K562 (cell line): Measurements from ENCODE around the gene ARID3B. TPM values are rescaled to one million over a fixed set of nuclear protein-coding genes. Genes with fewer than 3 reads are reported as not detected.

Experiments used
- ATAC-seq: fragments of 200-7000 bp; cut with Tn5 transposase; 3 replicates; pipeline ENCODE4 v1.9.1; 2020; ENCODE audit warnings: moderate library complexity
- BruUV-seq: library from RNA; stranded (reverse); fragments of 400-500 nt; replicated peaks from 2 replicates; lab custom pipeline; 2021; lab: Mats Ljungman, UMichigan
- CTCF ChIA-PET: fragments of 300-600 bp; formaldehyde crosslinking; extraction: SDS; loops from one replicate; lab custom pipeline; 2021; ENCODE audit warnings: low intra/inter-chr PET ratio; lab: Yijun Ruan, JAX
- POLR2A ChIA-PET: fragments of 300-600, 350-650 bp; sonication (Branson Sonifier 250); formaldehyde crosslinking; extraction: SDS; loops from one replicate; lab custom pipeline; 2021; ENCODE audit warnings: antibody characterized with exemption, inconsistent platforms; lab: Yijun Ruan, JAX
- DNase-seq, 4 experiments: peaks; one replicate each; pipeline versions ENCODE4 v3.0.0 to v3.0.0-alpha.2; 2011 to 2018; ENCODE audit warnings: low spot score in 3 of 4, mixed read lengths in 3 of 4; ENCODE audit errors: extremely low read depth in 1 of 4
- FAIRE-seq: peaks from 2 replicates; lab custom pipeline; 2011; peaks lifted over from hg19 to GRCh38; lab: Jason Lieb, UNC
- H2AFZ ChIP-seq: 2 replicates; pipeline ENCODE4 v1.6.0; 2011; ENCODE audit warnings: low read depth, low read length, control low read depth, inconsistent platforms
- H3K27ac ChIP-seq: fragments of 200-600 bp; 3 replicates; pipeline ENCODE4 v1.8.0; 2011; ENCODE audit warnings: low read depth, mild to moderate bottlenecking, control low read depth, inconsistent platforms, low read length, moderate library complexity, mixed read lengths; ENCODE audit errors: extremely low read depth
- H3K27me3 ChIP-seq, 2 experiments: fragments of 300-600 bp in 1 of 2; 2 replicates in 1 of 2; 3 replicates in 1 of 2; pipeline versions ENCODE4 v1.6.0 to v1.8.0; 2011; ENCODE audit warnings: inconsistent platforms in 2 of 2, low read length in 2 of 2, mild to moderate bottlenecking in 1 of 2, mixed read lengths in 1 of 2, moderate library complexity in 1 of 2; ENCODE audit not compliant: control insufficient read depth in 2 of 2, insufficient read depth in 2 of 2
- H3K36me3 ChIP-seq: fragments of 300-600 bp; 3 replicates; pipeline ENCODE4 v1.8.0; 2011; ENCODE audit warnings: mild to moderate bottlenecking, low read length, inconsistent platforms; ENCODE audit not compliant: control insufficient read depth, insufficient read depth
- H3K4me1 ChIP-seq, 2 experiments: fragments of 200-600 bp in 1 of 2; replicated peaks in 1 of 2; 2 replicates in 1 of 2; 3 replicates in 1 of 2; pipeline versions ENCODE4 v1.5.1 to v1.8.0; 2011; ENCODE audit warnings: inconsistent platforms in 2 of 2, low read length in 2 of 2, mild to moderate bottlenecking in 1 of 2, mixed read lengths in 1 of 2, moderate library complexity in 1 of 2; ENCODE audit not compliant: control insufficient read depth in 2 of 2, insufficient read depth in 2 of 2
- H3K4me2 ChIP-seq: 2 replicates; pipeline ENCODE4 v1.6.1; 2011; ENCODE audit warnings: low read length, control low read depth, inconsistent platforms, mixed read lengths; ENCODE audit not compliant: insufficient read depth
- H3K4me3 ChIP-seq: fragments of 200-600 bp; sonication (generic), shearing (Covaris generic); 2 replicates; pipeline ENCODE4 v1.5.1; 2016; ENCODE audit warnings: control low read depth, inconsistent platforms
- H3K79me2 ChIP-seq: fragments of 200-600 bp; 3 replicates; pipeline ENCODE4 v1.8.0; 2011; ENCODE audit warnings: low read length, inconsistent platforms; ENCODE audit not compliant: control insufficient read depth, insufficient read depth
- H3K9ac ChIP-seq, 2 experiments: 2 replicates each; pipeline versions ENCODE4 v1.6.0 to v1.6.1; 2011; ENCODE audit warnings: low read depth in 2 of 2, low read length in 2 of 2, control low read depth in 1 of 2, inconsistent platforms in 1 of 2, mild to moderate bottlenecking in 1 of 2, mixed read lengths in 1 of 2; ENCODE audit not compliant: insufficient read depth in 1 of 2
- H3K9me1 ChIP-seq: one replicate; pipeline ENCODE4 v1.6.0; 2011; ENCODE audit warnings: inconsistent platforms, mild to moderate bottlenecking, low read length, moderate library complexity; ENCODE audit not compliant: control insufficient read depth, insufficient read depth
- H3K9me3 ChIP-seq: replicated peaks from 2 replicates; pipeline ENCODE4 v1.5.1; 2011; ENCODE audit warnings: low read depth, low read length, inconsistent platforms; ENCODE audit not compliant: control insufficient read depth, insufficient read depth
- H4K20me1 ChIP-seq: replicated peaks from 2 replicates; pipeline ENCODE4 v1.6.1; 2011; ENCODE audit warnings: low read length, inconsistent platforms, mixed read lengths; ENCODE audit not compliant: control insufficient read depth, insufficient read depth
- BDP1 ChIP-seq: IDR thresholded peaks from 3 replicates; pipeline ENCODE4 v1.6.1; 2011; ENCODE audit not compliant: insufficient read length, insufficient read depth
- CEBPZ ChIP-seq: fragments of 150-350 bp; IDR thresholded peaks from 2 replicates; pipeline ENCODE4 v1.6.1; 2014; ENCODE audit warnings: low read depth, mild to moderate bottlenecking, low read length, borderline replicate concordance
- E2F8 ChIP-seq: fragments of 450-650 bp; IDR thresholded peaks from 2 replicates; pipeline ENCODE4 v1.7.1; 2018; ENCODE audit warnings: mild to moderate bottlenecking, low read depth; ENCODE audit not compliant: partially characterized antibody
- MIER1 ChIP-seq: fragments of 450-650 bp; IDR thresholded peaks from 2 replicates; pipeline ENCODE4 v1.6.1; 2016; ENCODE audit warnings: antibody characterized with exemption, mild to moderate bottlenecking, low read depth
- SETDB1 ChIP-seq: IDR thresholded peaks from one replicate; pipeline ENCODE4 v1.6.1; 2012; ENCODE audit warnings: low read length, control low read depth, inconsistent platforms
- SMARCA5 ChIP-seq: fragments of 450-650 bp; IDR thresholded peaks from 2 replicates; pipeline ENCODE4 v1.6.1; 2016
- TFAP4 ChIP-seq: sonication (generic); formaldehyde crosslinking; IDR thresholded peaks from 2 replicates; pipeline ENCODE4 v1.8.0; 2022; ENCODE audit warnings: missing genetic modification reagents, mild to moderate bottlenecking, moderate library complexity, borderline replicate concordance
- ZNF24 ChIP-seq: fragments of 450-650 bp; IDR thresholded peaks from 2 replicates; pipeline ENCODE4 v1.6.1; 2016
- ZNF408 ChIP-seq: fragments of 250-450 bp; sonication (Bioruptor Pico); IDR thresholded peaks from 2 replicates; pipeline ENCODE4 v1.4.0; 2020; ENCODE audit warnings: low read depth, mild to moderate bottlenecking, moderate library complexity
- WGBS: fragments of 100-300 bp; shearing (Covaris generic); methylation state at CpG from one replicate; pipeline ENCODE4 v1.1.6; 2016; ENCODE audit warnings: low coverage, mixed read lengths; ENCODE audit not compliant: insufficient coverage; ENCODE audit errors: missing lambda C conversion rate; 5-methylcytosine and 5-hydroxymethylcytosine counted together
- in situ Hi-C: fragments of 300-500 bp; cut with MboI; formaldehyde crosslinking; loops from 4 replicates; pipeline ENCODE4 v1.15.0; 2018; ENCODE audit warnings: inconsistent platforms, mixed read lengths
- intact Hi-C: fragments of 100-400 bp; cut with micrococcal nuclease; formaldehyde crosslinking; loops from 2 replicates; pipeline ENCODE4 v1.14.2; 2022
- polyA plus RNA-seq, 8 experiments: library from polyadenylated mRNA; depleted of rRNA in 4 of 8; stranded (reverse) in 5 of 8; unstranded in 3 of 8; fragments of >200 nt; fragmentation: Nextera tagmentation in 2 of 8; fragmentation: Illumina TruSeq in 1 of 8; extraction: Ambion mirVana in 2 of 8; extraction: Trizol in 1 of 8; gene quantifications; 2 replicates each; pipeline versions ENCODE4 v1.2.1 to v1.2.3, GENCODE V29; 2011 to 2014; ENCODE audit warnings: inconsistent platforms in 1 of 8, missing spikeins in 1 of 8
- total RNA-seq, 7 experiments: library from RNA; depleted of rRNA in 6 of 7; stranded (reverse); fragments of >200 nt in 6 of 7; fragmentation: Illumina TruSeq in 2 of 7; extraction: Trizol in 2 of 7; gene quantifications; 2 replicates each; pipeline versions ENCODE4 v1.2.1 to v1.2.3, GENCODE V29; 2011 to 2021; ENCODE audit warnings: low replicate concordance in 1 of 7

ARID3B gene
- total and polyA plus RNA-seq, 9 of the 15 experiments (the other 6 are each of a cell fraction or from before 2014, with no cell fraction given): 0.32 to 15.1 (median 7.1) TPM

GRCh38 chr15:74497584-74497983 lies 43.4 kb upstream of the ARID3B start:
- ChIA-PET CTCF (no interaction called here), POLR2A (interaction anchor here (0.6 to 1.3 kb wide), 3 partner anchors 8 to 125 kb away, joined by 3 to 4 read pairs (median 3); no protein-coding TSS in a partner anchor)
- H4K20me1 ChIP-seq: no peaks in the 10 kb centered on the region
- H3K9me3 ChIP-seq: no peaks in the 10 kb centered on the region
- no TSS peak for BruUV-seq
- DNase-seq (no peak), ATAC-seq (no peak), FAIRE-seq (no peak)
- no peaks in the 10 kb centered on the region; a peak in 1 of 5 replicates for H3K4me1 ChIP-seq
- no peak overlapping the region for H3K9ac ChIP-seq
- no peaks in the 10 kb centered on the region for H3K79me2 ChIP-seq
- H3K27ac ChIP-seq: no peak overlapping the region
- H3K4me3 ChIP-seq: no peak overlapping the region
- no peak overlapping the region for H3K4me2 ChIP-seq
- peaks cover 4% of the 10 kb centered on the region; the same call in 1 of the 3 replicates for H3K36me3 ChIP-seq
- WGBS: 35% methylated on average over 2 of the region's 2 CpGs
- H2AFZ ChIP-seq: no peak overlapping the region
- TF ChIP-seq ZNF24 (no peak), TFAP4 (CRISPR knock-in tag) (no peak), CEBPZ (no peak), E2F8 (no peak), BDP1 (no peak), SMARCA5 (no peak), ZNF408 (CRISPR knock-in tag) (no peak), MIER1 (no peak), SETDB1 (no peak)
- H3K27me3 ChIP-seq: no peaks in the 10 kb centered on the region
- intact Hi-C loops: no loop called here
- in situ Hi-C loops: no loop called here
- no peaks in the 10 kb centered on the region for H3K9me1 ChIP-seq
